NB4 (cell line): Measurements from ENCODE around the gene NODAL.

Experiments used
- POLR2A ChIP-seq: IDR thresholded peaks from 2 replicates; pipeline ENCODE4 v1.6.1; 2011; ENCODE audit warnings: mild to moderate bottlenecking; ENCODE audit not compliant: insufficient read length; ENCODE audit errors: extremely low read depth
- TF ChIP-seq, protein P1 (sequence below): IDR thresholded peaks from one replicate; pipeline ENCODE4 v1.5.1; 2012; ENCODE audit warnings: low read depth, low read length
- TF ChIP-seq, protein P2 (sequence below): IDR thresholded peaks from 2 replicates; pipeline ENCODE4 v1.6.1; 2011; ENCODE audit warnings: low read depth, low read length

DNA sequence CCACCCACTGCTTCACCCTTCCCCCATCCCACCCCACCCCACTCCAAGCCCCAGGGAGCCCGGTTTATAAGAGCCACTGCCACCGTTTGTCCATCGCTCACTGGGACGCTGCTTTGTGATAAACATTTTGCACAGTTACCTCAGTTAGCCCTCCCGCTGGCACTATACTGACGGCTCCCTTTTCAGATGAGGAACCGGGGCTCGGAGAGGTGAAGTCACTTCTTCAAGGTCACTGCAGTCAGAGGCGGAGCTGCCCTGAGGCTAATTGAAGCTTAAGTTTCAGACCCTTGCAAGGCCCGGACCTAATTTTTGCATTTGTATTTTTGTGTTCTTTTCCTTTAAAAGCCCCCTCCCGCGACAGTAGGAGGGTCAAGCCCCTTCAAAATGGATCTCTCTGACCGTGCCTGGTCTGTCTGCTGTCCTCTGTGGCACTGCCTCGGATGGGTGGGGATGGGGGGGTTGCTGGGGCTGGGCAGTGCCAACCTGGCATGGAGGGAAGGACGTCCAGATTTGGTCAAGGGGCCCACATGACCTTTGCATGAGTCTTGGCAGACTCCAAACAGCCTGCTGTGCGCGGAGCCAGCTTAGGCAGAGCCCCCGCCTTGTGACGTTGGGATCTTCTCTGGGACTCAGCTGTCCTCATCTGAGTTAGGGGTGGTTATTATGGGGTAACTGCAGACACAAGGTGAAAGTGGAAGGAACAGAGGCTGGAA is 17.7 kb upstream of the NODAL start:
- TF ChIP-seq POLR2A = no peak
- TF ChIP-seq, protein P1, sequence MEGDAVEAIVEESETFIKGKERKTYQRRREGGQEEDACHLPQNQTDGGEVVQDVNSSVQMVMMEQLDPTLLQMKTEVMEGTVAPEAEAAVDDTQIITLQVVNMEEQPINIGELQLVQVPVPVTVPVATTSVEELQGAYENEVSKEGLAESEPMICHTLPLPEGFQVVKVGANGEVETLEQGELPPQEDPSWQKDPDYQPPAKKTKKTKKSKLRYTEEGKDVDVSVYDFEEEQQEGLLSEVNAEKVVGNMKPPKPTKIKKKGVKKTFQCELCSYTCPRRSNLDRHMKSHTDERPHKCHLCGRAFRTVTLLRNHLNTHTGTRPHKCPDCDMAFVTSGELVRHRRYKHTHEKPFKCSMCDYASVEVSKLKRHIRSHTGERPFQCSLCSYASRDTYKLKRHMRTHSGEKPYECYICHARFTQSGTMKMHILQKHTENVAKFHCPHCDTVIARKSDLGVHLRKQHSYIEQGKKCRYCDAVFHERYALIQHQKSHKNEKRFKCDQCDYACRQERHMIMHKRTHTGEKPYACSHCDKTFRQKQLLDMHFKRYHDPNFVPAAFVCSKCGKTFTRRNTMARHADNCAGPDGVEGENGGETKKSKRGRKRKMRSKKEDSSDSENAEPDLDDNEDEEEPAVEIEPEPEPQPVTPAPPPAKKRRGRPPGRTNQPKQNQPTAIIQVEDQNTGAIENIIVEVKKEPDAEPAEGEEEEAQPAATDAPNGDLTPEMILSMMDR = no peak
- TF ChIP-seq, protein P2, sequence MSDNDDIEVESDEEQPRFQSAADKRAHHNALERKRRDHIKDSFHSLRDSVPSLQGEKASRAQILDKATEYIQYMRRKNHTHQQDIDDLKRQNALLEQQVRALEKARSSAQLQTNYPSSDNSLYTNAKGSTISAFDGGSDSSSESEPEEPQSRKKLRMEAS = no peak
